PC-9 (cell line): ENCODE results near the gene CSRNP2. TPM values are rescaled to one million over a fixed set of nuclear protein-coding genes. Genes with fewer than 3 reads are reported as not detected.
"Not testable (repeated sequence)": the region's sequence is repeated elsewhere in the genome, so short reads cannot be mapped to it uniquely, and the experiment has no call there.

Experiments
- BruUV-seq: library from RNA; stranded (reverse); fragments of 400-500 nt; replicated peaks from 2 replicates; lab custom pipeline; 2021; lab: Mats Ljungman, UMichigan
- CTCF ChIA-PET: fragments of 300-600 bp; sonication (Branson Sonifier 250); formaldehyde crosslinking; loops from one replicate; lab custom pipeline; 2022; ENCODE audit warnings: antibody characterized with exemption; lab: Charles Lee
- POLR2A ChIA-PET: fragments of 300-600 bp; sonication (Branson Sonifier 250); formaldehyde crosslinking; loops from one replicate; lab custom pipeline; 2022; ENCODE audit warnings: antibody characterized with exemption; ENCODE audit not compliant: unreplicated experiment; lab: Charles Lee
- DNase-seq, 2 experiments: peaks; one replicate each; pipeline versions ENCODE4 v3.0.0 to v3.0.0-alpha.2; 2015 to 2022; ENCODE audit warnings: mixed read lengths in 1 of 2
- H2AFZ ChIP-seq: fragments of 200-600 bp; sonication (generic); 2 replicates; pipeline ENCODE4 v1.8.1; 2017; ENCODE audit warnings: antibody characterized with exemption
- H3F3A ChIP-seq: fragments of 200-600 bp; sonication (generic); 2 replicates; pipeline ENCODE4 v1.8.1; 2017; ENCODE audit warnings: antibody characterized with exemption, mild to moderate bottlenecking, low read depth; ENCODE audit not compliant: insufficient read depth
- H3K27ac ChIP-seq: fragments of 200-600 bp; sonication (generic); 2 replicates; pipeline ENCODE4 v1.6.1; 2016; ENCODE audit warnings: mixed run types
- H3K27me3 ChIP-seq: fragments of 200-600 bp; sonication (generic); 2 replicates; pipeline ENCODE4 v1.6.1; 2016; ENCODE audit warnings: low read depth, mixed run types; ENCODE audit not compliant: insufficient read depth
- H3K36me3 ChIP-seq: fragments of 200-600 bp; sonication (generic); 2 replicates; pipeline ENCODE4 v1.6.1; 2016; ENCODE audit warnings: low read depth, mixed run types
- H3K4me1 ChIP-seq: fragments of 200-600 bp; sonication (generic); replicated peaks from 2 replicates; pipeline ENCODE4 v1.6.1; 2016; ENCODE audit warnings: mixed run types; ENCODE audit not compliant: insufficient read depth
- H3K4me2 ChIP-seq: fragments of 200-600 bp; sonication (generic); 2 replicates; pipeline ENCODE4 v1.6.1; 2017; ENCODE audit warnings: mixed run types
- H3K4me3 ChIP-seq: fragments of 200-600 bp; sonication (generic); 2 replicates; pipeline ENCODE4 v1.6.1; 2016; ENCODE audit warnings: mixed run types
- H3K79me2 ChIP-seq: fragments of 200-600 bp; sonication (generic); 2 replicates; pipeline ENCODE4 v1.6.1; 2017; ENCODE audit warnings: low read depth, mixed run types
- H3K9me2 ChIP-seq: fragments of 200-600 bp; sonication (generic); 2 replicates; pipeline ENCODE4 v1.8.1; 2017; ENCODE audit warnings: mild to moderate bottlenecking; ENCODE audit not compliant: insufficient read depth
- H3K9me3 ChIP-seq: fragments of 200-600 bp; sonication (generic); 2 replicates; pipeline ENCODE4 v1.8.1; 2016; ENCODE audit warnings: low read depth; ENCODE audit not compliant: insufficient read depth
- H4K20me1 ChIP-seq: fragments of 200-600 bp; sonication (generic); 2 replicates; pipeline ENCODE4 v1.8.1; 2017; ENCODE audit not compliant: insufficient read depth
- EZH2 ChIP-seq: fragments of 200-600 bp; sonication (generic); IDR thresholded peaks from 2 replicates; pipeline ENCODE4 v1.8.0; 2017; ENCODE audit warnings: antibody characterized with exemption, low read depth
- intact Hi-C: fragments of 100-400 bp; cut with micrococcal nuclease; formaldehyde crosslinking; loops from one replicate; pipeline ENCODE4 v1.10.0; 2022; ENCODE audit not compliant: unreplicated experiment
- total RNA-seq: library from RNA; stranded (reverse); gene quantifications from 2 replicates; pipeline ENCODE4 v1.2.3, GENCODE V29; 2021
- TF ChIP-seq, protein P1 (sequence below): fragments of 200-600 bp; sonication (generic); conservative IDR thresholded peaks from 2 replicates; pipeline ENCODE4 v1.6.1; 2017; ENCODE audit warnings: mixed run types, antibody characterized with exemption, mild to moderate bottlenecking, moderate library complexity

Gene CSRNP2
- total RNA-seq, 1 experiment from 2014 or later: 19.3 TPM

DNA sequence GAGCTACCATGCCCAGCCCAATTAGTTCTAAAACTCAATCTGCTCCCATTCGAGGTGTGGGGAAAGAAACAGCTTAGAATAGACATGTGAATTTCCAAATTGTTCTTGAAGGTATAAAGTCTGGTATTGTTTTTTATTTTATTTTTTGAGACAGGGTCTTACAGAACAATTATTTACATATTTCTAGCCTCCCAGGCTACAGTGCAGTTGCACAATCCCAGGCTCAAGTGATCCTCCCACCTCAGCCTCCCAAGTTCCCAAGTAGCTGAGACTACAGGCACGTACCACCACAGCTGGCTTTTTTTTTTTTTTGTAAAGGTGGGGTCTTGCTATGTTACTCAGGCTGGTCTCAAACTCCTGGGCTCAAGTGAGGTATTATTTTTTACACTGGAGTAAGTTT lies 63.5 kb downstream of the CSRNP2 start:
- no peaks in the 10 kb centered on the region for H3K36me3 ChIP-seq
- 0 out of 2 replicates have a peak, but pooled peaks cover 8% of the 10 kb centered on the region for H4K20me1 ChIP-seq
- H3K79me2 ChIP-seq: peaks cover 88% of the 10 kb centered on the region
- TF ChIP-seq EZH2: no peak
- TF ChIP-seq, protein P1, sequence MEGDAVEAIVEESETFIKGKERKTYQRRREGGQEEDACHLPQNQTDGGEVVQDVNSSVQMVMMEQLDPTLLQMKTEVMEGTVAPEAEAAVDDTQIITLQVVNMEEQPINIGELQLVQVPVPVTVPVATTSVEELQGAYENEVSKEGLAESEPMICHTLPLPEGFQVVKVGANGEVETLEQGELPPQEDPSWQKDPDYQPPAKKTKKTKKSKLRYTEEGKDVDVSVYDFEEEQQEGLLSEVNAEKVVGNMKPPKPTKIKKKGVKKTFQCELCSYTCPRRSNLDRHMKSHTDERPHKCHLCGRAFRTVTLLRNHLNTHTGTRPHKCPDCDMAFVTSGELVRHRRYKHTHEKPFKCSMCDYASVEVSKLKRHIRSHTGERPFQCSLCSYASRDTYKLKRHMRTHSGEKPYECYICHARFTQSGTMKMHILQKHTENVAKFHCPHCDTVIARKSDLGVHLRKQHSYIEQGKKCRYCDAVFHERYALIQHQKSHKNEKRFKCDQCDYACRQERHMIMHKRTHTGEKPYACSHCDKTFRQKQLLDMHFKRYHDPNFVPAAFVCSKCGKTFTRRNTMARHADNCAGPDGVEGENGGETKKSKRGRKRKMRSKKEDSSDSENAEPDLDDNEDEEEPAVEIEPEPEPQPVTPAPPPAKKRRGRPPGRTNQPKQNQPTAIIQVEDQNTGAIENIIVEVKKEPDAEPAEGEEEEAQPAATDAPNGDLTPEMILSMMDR: no peak
- H3K4me2 ChIP-seq: no peak overlapping the region
- intact Hi-C loops: loop anchor here (10.0 kb wide), 1 partner anchor 95 kb away; a partner anchor contains a TSS
- H3K4me3 ChIP-seq: no peak overlapping the region
- peaks cover 15% of the 10 kb centered on the region for H3F3A ChIP-seq
- DNase-seq: no peak
- no peaks in the 10 kb centered on the region for H3K9me2 ChIP-seq
- no peak overlapping the region for H3K27ac ChIP-seq
- H2AFZ ChIP-seq: no peak overlapping the region
- no peaks in the 10 kb centered on the region for H3K9me3 ChIP-seq
- BruUV-seq: no TSS peak
- peaks cover 17% of the 10 kb centered on the region for H3K4me1 ChIP-seq
- CTCF ChIA-PET: no interaction called here
- POLR2A ChIA-PET: interaction anchor here (0.6 kb wide), 1 partner anchor 14 kb away, joined by 4 read pairs; no protein-coding TSS in a partner anchor
- no peaks in the 10 kb centered on the region for H3K27me3 ChIP-seq

DNA sequence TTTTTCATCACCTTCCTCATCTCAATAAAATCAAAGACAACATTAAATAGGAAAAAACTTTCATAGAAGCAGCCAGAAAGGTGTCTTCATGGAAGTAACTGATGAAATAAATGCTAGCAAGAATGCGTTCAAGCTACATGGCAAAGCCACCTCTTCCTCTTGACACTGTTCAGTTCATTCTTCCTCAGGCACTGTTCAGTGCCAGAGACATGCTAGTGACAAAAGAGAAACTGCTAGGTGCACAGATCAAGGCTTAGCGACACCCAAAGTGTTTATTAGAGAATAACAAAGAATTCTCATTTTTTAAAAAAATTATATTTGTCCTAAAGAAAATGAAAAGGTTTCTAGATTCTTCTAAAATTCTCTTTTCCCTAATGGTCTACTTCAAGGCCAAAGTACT lies 64.4 kb downstream of the CSRNP2 start:
- Histone ChIP-seq H3K36me3 (no peaks in the 10 kb centered on the region), H3K9me3 (no peaks in the 10 kb centered on the region), H3K4me3 (no peak overlapping the region), H4K20me1 (0 out of 2 replicates have a peak, but pooled peaks cover 8% of the 10 kb centered on the region), H3K4me1 (peaks cover 14% of the 10 kb centered on the region), H3F3A (peaks cover 8% of the 10 kb centered on the region), H3K4me2 (no peak overlapping the region), H3K79me2 (peaks cover 94% of the 10 kb centered on the region), H3K27ac (no peak overlapping the region), H3K9me2 (no peaks in the 10 kb centered on the region), H2AFZ (no peak overlapping the region), H3K27me3 (no peaks in the 10 kb centered on the region)
- ChIA-PET POLR2A (no interaction called here), CTCF (no interaction called here)
- BruUV-seq: no TSS peak
- TF ChIP-seq, protein P1: no peak
- no peak for TF ChIP-seq EZH2
- no peak for DNase-seq
- intact Hi-C loops: no loop called here

DNA sequence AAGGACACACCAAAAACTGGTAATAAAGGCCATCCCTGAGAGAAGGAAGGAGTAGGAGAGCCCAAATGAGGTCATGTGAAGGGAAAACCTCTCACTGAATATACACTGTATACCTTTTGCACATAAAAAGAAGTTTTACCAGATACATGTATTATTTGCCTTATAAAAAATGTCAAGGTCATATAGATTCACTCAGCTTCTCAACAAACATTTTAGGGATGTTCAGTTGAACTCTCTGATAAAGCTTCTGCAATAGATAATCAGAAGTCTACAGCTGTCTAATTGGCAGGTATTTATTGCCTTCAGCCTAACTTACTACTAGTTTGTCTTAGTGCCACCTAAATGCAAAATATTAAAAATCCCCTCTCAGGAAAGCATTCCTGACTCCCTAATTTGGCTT lies 65.9 kb downstream of the CSRNP2 start:
- POLR2A ChIA-PET: no interaction called here

DNA sequence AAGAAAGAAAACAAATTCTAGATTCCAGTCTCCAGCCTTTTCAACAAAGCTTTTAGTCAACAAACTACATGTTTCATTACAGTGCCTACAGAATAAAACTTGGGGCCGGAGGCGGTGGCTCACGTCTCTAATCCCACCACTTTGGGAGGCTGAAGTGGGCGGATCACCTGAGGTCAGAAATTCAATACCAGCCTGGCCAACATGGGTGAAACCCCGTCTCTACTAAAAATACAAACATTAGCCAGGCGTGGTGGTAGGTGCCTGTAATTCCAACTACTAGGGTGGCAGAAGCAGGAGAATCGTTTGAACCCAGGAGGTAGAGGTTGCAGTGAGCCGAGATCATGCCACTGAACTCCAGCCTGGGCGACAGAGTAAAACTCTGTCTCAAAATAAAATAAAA lies 68.9 kb downstream of the CSRNP2 start:
- intact Hi-C loops, H3K27ac ChIP-seq, H2AFZ ChIP-seq, BruUV-seq, H3K9me3 ChIP-seq, H3K36me3 ChIP-seq, H3K4me3 ChIP-seq, H4K20me1 ChIP-seq, H3K4me2 ChIP-seq, H3K27me3 ChIP-seq, H3K9me2 ChIP-seq, DNase-seq, H3F3A ChIP-seq, H3K4me1 ChIP-seq: not testable (repeated sequence)
- POLR2A ChIA-PET: interaction anchor here (0.6 kb wide), 1 partner anchor 197 kb away, joined by 7 read pairs; no protein-coding TSS in a partner anchor
- H3K79me2 ChIP-seq: peaks cover 71% of the 10 kb centered on the region
- CTCF ChIA-PET: interaction anchor here (0.5 kb wide), 1 partner anchor 204 kb away, joined by 3 read pairs; the partner anchor contains the start of gene POU6F1

More for the DNA sequence above, 65.9 kb downstream of the CSRNP2 start:
- Histone ChIP-seq H3K4me1 (no peaks in the 10 kb centered on the region; the same call in 1 of the 2 replicates), H3K9me3 (no peaks in the 10 kb centered on the region), H3K4me2 (no peak overlapping the region), H3K27me3 (no peaks in the 10 kb centered on the region), H3K27ac (no peak overlapping the region), H3K79me2 (peaks cover 92% of the 10 kb centered on the region), H3K9me2 (no peaks in the 10 kb centered on the region), H3F3A (no peaks in the 10 kb centered on the region; the same call in 1 of the 2 replicates), H4K20me1 (0 out of 2 replicates have a peak, but pooled peaks cover 8% of the 10 kb centered on the region), H2AFZ (no peak overlapping the region), H3K4me3 (no peak overlapping the region), H3K36me3 (no peaks in the 10 kb centered on the region)
- intact Hi-C loops: no loop called here
- TF ChIP-seq, protein P1: no peak
- TF ChIP-seq EZH2: no peak
- BruUV-seq: no TSS peak
- DNase-seq: no peak
- CTCF ChIA-PET: no interaction called here
